Activated CD4-positive, alpha-beta T cell treated with anti-CD3 and anti-CD28 coated beads, Interleukin-2, amount 10 ng/mL, durations not matched to agents 24 days and 14 days (primary cell): ENCODE measurements around the gene VWF. TPM values are rescaled to one million over a fixed set of nuclear protein-coding genes. Genes with fewer than 3 reads are reported as not detected.

Experiments
- DNase-seq: peaks from one replicate; pipeline ENCODE4 v3.0.0; 2022
- H3K27ac Mint-ChIP-seq: one replicate; pipeline ENCODE4 v1.8.0; 2022; ENCODE audit warnings: mild to moderate bottlenecking, mixed read lengths
- H3K27me3 Mint-ChIP-seq: one replicate; pipeline ENCODE4 v1.8.0; 2022; ENCODE audit warnings: mixed read lengths
- H3K36me3 Mint-ChIP-seq: one replicate; pipeline ENCODE4 v1.8.0; 2022; ENCODE audit warnings: low read depth, mild to moderate bottlenecking, mixed read lengths
- H3K4me1 Mint-ChIP-seq: one replicate; pipeline ENCODE4 v1.8.0; 2021; ENCODE audit warnings: mixed read lengths
- H3K4me3 Mint-ChIP-seq: one replicate; pipeline ENCODE4 v1.8.0; 2022; ENCODE audit warnings: mild to moderate bottlenecking, moderate library complexity, mixed read lengths
- H3K9me3 Mint-ChIP-seq: one replicate; pipeline ENCODE4 v1.8.0; 2021; ENCODE audit warnings: mixed read lengths
- intact Hi-C: fragments of 100-400 bp; cut with micrococcal nuclease; formaldehyde crosslinking; loops from one replicate; pipeline ENCODE4 v1.15.1; 2023
- total RNA-seq: library from RNA; stranded (reverse); gene quantifications from 2 replicates; pipeline ENCODE4 v1.2.3, GENCODE V29; 2022

Gene VWF
- total RNA-seq, 1 donor from 2014 or later, result not detected

GRCh38 chr12:6133642-6134041, 9.2 kb upstream of the VWF start:
- Mint-ChIP-seq H3K9me3 (peaks cover 4% of the 10 kb centered on the region), H3K36me3 (no peaks in the 10 kb centered on the region), H3K27ac (no peak overlapping the region), H3K27me3 (no peaks in the 10 kb centered on the region), H3K4me3 (no peak overlapping the region), H3K4me1 (peaks cover 3% of the 10 kb centered on the region)
- no peak for DNase-seq
- intact Hi-C loops, result no loop called here

- Mint-ChIP-seq H3K36me3 (no peaks in the 10 kb centered on the region), H3K27me3 (no peaks in the 10 kb centered on the region), H3K4me3 (no peak overlapping the region), H3K9me3 (peaks cover 4% of the 10 kb centered on the region), H3K27ac (no peak overlapping the region), H3K4me1 (peaks cover 1% of the 10 kb centered on the region)
- no peak for DNase-seq
- intact Hi-C loops, result no loop called here
Observed at GRCh38 chr12:6132496-6132895, 8.0 kb upstream of the VWF start.

GRCh38 chr12:6125310-6125608, 789 bp upstream of the VWF start:
- intact Hi-C loops, result no loop called here
- no peak for DNase-seq
- no peak overlapping the region for H3K4me3 Mint-ChIP-seq
- H3K27ac Mint-ChIP-seq, result no peak overlapping the region
- no peaks in the 10 kb centered on the region for H3K9me3 Mint-ChIP-seq
- no peaks in the 10 kb centered on the region for H3K36me3 Mint-ChIP-seq
- no peaks in the 10 kb centered on the region for H3K4me1 Mint-ChIP-seq
- H3K27me3 Mint-ChIP-seq, result no peaks in the 10 kb centered on the region

GRCh38 chr12:6123258-6123657, 1.2 kb downstream of the VWF start:
- intact Hi-C loops, result no loop called here
- no peak overlapping the region for H3K4me3 Mint-ChIP-seq
- H3K4me1 Mint-ChIP-seq, result no peaks in the 10 kb centered on the region
- no peaks in the 10 kb centered on the region for H3K9me3 Mint-ChIP-seq
- no peak for DNase-seq
- H3K27me3 Mint-ChIP-seq, result peaks cover 2% of the 10 kb centered on the region
- no peak overlapping the region for H3K27ac Mint-ChIP-seq
- no peaks in the 10 kb centered on the region for H3K36me3 Mint-ChIP-seq

- Mint-ChIP-seq H3K27me3 (peaks cover 2% of the 10 kb centered on the region), H3K36me3 (no peaks in the 10 kb centered on the region), H3K4me3 (no peak overlapping the region), H3K9me3 (no peaks in the 10 kb centered on the region), H3K27ac (no peak overlapping the region), H3K4me1 (no peaks in the 10 kb centered on the region)
- DNase-seq, result no peak
- intact Hi-C loops, result no loop called here
Observed at GRCh38 chr12:6122201-6122600, 2.3 kb downstream of the VWF start.

GRCh38 chr12:6120796-6121473, 3.5 kb downstream of the VWF start:
- intact Hi-C loops, result no loop called here
- no peaks in the 10 kb centered on the region for H3K9me3 Mint-ChIP-seq
- H3K4me1 Mint-ChIP-seq, result no peaks in the 10 kb centered on the region
- DNase-seq, result no peak
- no peak overlapping the region for H3K27ac Mint-ChIP-seq
- H3K4me3 Mint-ChIP-seq, result no peak overlapping the region
- H3K36me3 Mint-ChIP-seq, result no peaks in the 10 kb centered on the region
- peaks cover 2% of the 10 kb centered on the region for H3K27me3 Mint-ChIP-seq

- Mint-ChIP-seq H3K9me3 (no peaks in the 10 kb centered on the region), H3K27me3 (peaks cover 2% of the 10 kb centered on the region), H3K4me3 (no peak overlapping the region), H3K27ac (no peak overlapping the region), H3K36me3 (no peaks in the 10 kb centered on the region), H3K4me1 (no peaks in the 10 kb centered on the region)
- intact Hi-C loops, result no loop called here
- no peak for DNase-seq
Observed at GRCh38 chr12:6118891-6119568, 5.4 kb downstream of the VWF start.

GRCh38 chr12:6116471-6117021, 7.9 kb downstream of the VWF start:
- H3K4me1 Mint-ChIP-seq, result no peaks in the 10 kb centered on the region
- intact Hi-C loops, result no loop called here

GRCh38 chr12:6115389-6115788, 9.1 kb downstream of the VWF start:
- Mint-ChIP-seq H3K27me3 (peaks cover 2% of the 10 kb centered on the region), H3K4me3 (no peak overlapping the region), H3K4me1 (no peaks in the 10 kb centered on the region), H3K9me3 (no peaks in the 10 kb centered on the region), H3K36me3 (no peaks in the 10 kb centered on the region), H3K27ac (no peak overlapping the region)
- no peak for DNase-seq
- intact Hi-C loops, result no loop called here

More at GRCh38 chr12:6116471-6117021, 7.9 kb downstream of the VWF start:
- DNase-seq, result no peak
- peaks cover 2% of the 10 kb centered on the region for H3K27me3 Mint-ChIP-seq
- H3K27ac Mint-ChIP-seq, result no peak overlapping the region
- no peaks in the 10 kb centered on the region for H3K9me3 Mint-ChIP-seq
- H3K4me3 Mint-ChIP-seq, result no peak overlapping the region
- H3K36me3 Mint-ChIP-seq, result no peaks in the 10 kb centered on the region

GRCh38 chr12:6114476-6114870, 10.0 kb downstream of the VWF start:
- H3K36me3 Mint-ChIP-seq, result no peaks in the 10 kb centered on the region
- no peaks in the 10 kb centered on the region for H3K4me1 Mint-ChIP-seq
- no peak overlapping the region for H3K27ac Mint-ChIP-seq
- peaks cover 5% of the 10 kb centered on the region for H3K27me3 Mint-ChIP-seq
- H3K9me3 Mint-ChIP-seq, result no peaks in the 10 kb centered on the region
- H3K4me3 Mint-ChIP-seq, result no peak overlapping the region
- intact Hi-C loops, result no loop called here
- DNase-seq, result no peak

GRCh38 chr12:6113691-6114475, 10.6 kb downstream of the VWF start:
- H3K9me3 Mint-ChIP-seq, result no peaks in the 10 kb centered on the region
- H3K4me1 Mint-ChIP-seq, result no peaks in the 10 kb centered on the region
- intact Hi-C loops, result no loop called here
- H3K27me3 Mint-ChIP-seq, result peaks cover 3% of the 10 kb centered on the region
- DNase-seq, result no peak
- no peaks in the 10 kb centered on the region for H3K36me3 Mint-ChIP-seq
- H3K27ac Mint-ChIP-seq, result no peak overlapping the region
- H3K4me3 Mint-ChIP-seq, result no peak overlapping the region

GRCh38 chr12:6112004-6112403, 12.5 kb downstream of the VWF start:
- no peak for DNase-seq
- intact Hi-C loops, result no loop called here
- no peaks in the 10 kb centered on the region for H3K36me3 Mint-ChIP-seq
- no peak overlapping the region for H3K4me3 Mint-ChIP-seq
- peaks cover 3% of the 10 kb centered on the region for H3K27me3 Mint-ChIP-seq
- H3K27ac Mint-ChIP-seq, result no peak overlapping the region
- H3K9me3 Mint-ChIP-seq, result no peaks in the 10 kb centered on the region
- H3K4me1 Mint-ChIP-seq, result no peaks in the 10 kb centered on the region

GRCh38 chr12:6110006-6110405, 14.5 kb downstream of the VWF start:
- no peaks in the 10 kb centered on the region for H3K9me3 Mint-ChIP-seq
- no peak overlapping the region for H3K4me3 Mint-ChIP-seq
- peaks cover 3% of the 10 kb centered on the region for H3K27me3 Mint-ChIP-seq
- no peaks in the 10 kb centered on the region for H3K36me3 Mint-ChIP-seq
- no peak for DNase-seq
- H3K4me1 Mint-ChIP-seq, result no peaks in the 10 kb centered on the region
- intact Hi-C loops, result no loop called here
- H3K27ac Mint-ChIP-seq, result no peak overlapping the region

- Mint-ChIP-seq H3K27me3 (peaks cover 5% of the 10 kb centered on the region), H3K4me3 (no peak overlapping the region), H3K27ac (no peak overlapping the region), H3K4me1 (peaks cover 2% of the 10 kb centered on the region), H3K9me3 (no peaks in the 10 kb centered on the region), H3K36me3 (no peaks in the 10 kb centered on the region)
- DNase-seq, result no peak
- intact Hi-C loops, result no loop called here
Observed at GRCh38 chr12:6106218-6106617, 18.3 kb downstream of the VWF start.
